PC-9 (cell line): ENCODE measurements around the gene AZU1. TPM values are rescaled to one million over a fixed set of nuclear protein-coding genes. Genes with fewer than 3 reads are reported as not detected.
A peak's percentile ranks its signal among the peaks of the same experiment; 100 is the strongest.

Source experiments
- Bru-seq: library from RNA; stranded (reverse); fragments of 400-500 nt; gene quantifications from one replicate; lab custom pipeline; 2021; lab: Mats Ljungman, UMichigan
- BruChase-seq, 2 experiments: library from RNA; stranded (reverse); fragments of 400-500 nt; gene quantifications; one replicate each; lab custom pipeline; 2021; lab: Mats Ljungman, UMichigan
- BruUV-seq: library from RNA; stranded (reverse); fragments of 400-500 nt; replicated peaks from 2 replicates; lab custom pipeline; 2021; lab: Mats Ljungman, UMichigan
- CTCF ChIA-PET: fragments of 300-600 bp; sonication (Branson Sonifier 250); formaldehyde crosslinking; loops from one replicate; lab custom pipeline; 2022; ENCODE audit warnings: antibody characterized with exemption; lab: Charles Lee
- POLR2A ChIA-PET: fragments of 300-600 bp; sonication (Branson Sonifier 250); formaldehyde crosslinking; loops from one replicate; lab custom pipeline; 2022; ENCODE audit warnings: antibody characterized with exemption; ENCODE audit not compliant: unreplicated experiment; lab: Charles Lee
- DNase-seq, 2 experiments: peaks; one replicate each; pipeline versions ENCODE4 v3.0.0 to v3.0.0-alpha.2; 2015 to 2022; ENCODE audit warnings: mixed read lengths in 1 of 2
- H2AFZ ChIP-seq: fragments of 200-600 bp; sonication (generic); 2 replicates; pipeline ENCODE4 v1.8.1; 2017; ENCODE audit warnings: antibody characterized with exemption
- H3F3A ChIP-seq: fragments of 200-600 bp; sonication (generic); 2 replicates; pipeline ENCODE4 v1.8.1; 2017; ENCODE audit warnings: antibody characterized with exemption, mild to moderate bottlenecking, low read depth; ENCODE audit not compliant: insufficient read depth
- H3K27ac ChIP-seq: fragments of 200-600 bp; sonication (generic); 2 replicates; pipeline ENCODE4 v1.6.1; 2016; ENCODE audit warnings: mixed run types
- H3K27me3 ChIP-seq: fragments of 200-600 bp; sonication (generic); 2 replicates; pipeline ENCODE4 v1.6.1; 2016; ENCODE audit warnings: low read depth, mixed run types; ENCODE audit not compliant: insufficient read depth
- H3K36me3 ChIP-seq: fragments of 200-600 bp; sonication (generic); 2 replicates; pipeline ENCODE4 v1.6.1; 2016; ENCODE audit warnings: low read depth, mixed run types
- H3K4me1 ChIP-seq: fragments of 200-600 bp; sonication (generic); replicated peaks from 2 replicates; pipeline ENCODE4 v1.6.1; 2016; ENCODE audit warnings: mixed run types; ENCODE audit not compliant: insufficient read depth
- H3K4me2 ChIP-seq: fragments of 200-600 bp; sonication (generic); 2 replicates; pipeline ENCODE4 v1.6.1; 2017; ENCODE audit warnings: mixed run types
- H3K4me3 ChIP-seq: fragments of 200-600 bp; sonication (generic); 2 replicates; pipeline ENCODE4 v1.6.1; 2016; ENCODE audit warnings: mixed run types
- H3K79me2 ChIP-seq: fragments of 200-600 bp; sonication (generic); 2 replicates; pipeline ENCODE4 v1.6.1; 2017; ENCODE audit warnings: low read depth, mixed run types
- H3K9me2 ChIP-seq: fragments of 200-600 bp; sonication (generic); 2 replicates; pipeline ENCODE4 v1.8.1; 2017; ENCODE audit warnings: mild to moderate bottlenecking; ENCODE audit not compliant: insufficient read depth
- H3K9me3 ChIP-seq: fragments of 200-600 bp; sonication (generic); 2 replicates; pipeline ENCODE4 v1.8.1; 2016; ENCODE audit warnings: low read depth; ENCODE audit not compliant: insufficient read depth
- H4K20me1 ChIP-seq: fragments of 200-600 bp; sonication (generic); 2 replicates; pipeline ENCODE4 v1.8.1; 2017; ENCODE audit not compliant: insufficient read depth
- CTCF ChIP-seq: fragments of 200-600 bp; sonication (generic); conservative IDR thresholded peaks from 2 replicates; pipeline ENCODE4 v1.6.1; 2017; ENCODE audit warnings: mixed run types, antibody characterized with exemption, mild to moderate bottlenecking, moderate library complexity
- EZH2 ChIP-seq: fragments of 200-600 bp; sonication (generic); IDR thresholded peaks from 2 replicates; pipeline ENCODE4 v1.8.0; 2017; ENCODE audit warnings: antibody characterized with exemption, low read depth
- intact Hi-C: fragments of 100-400 bp; cut with micrococcal nuclease; formaldehyde crosslinking; loops from one replicate; pipeline ENCODE4 v1.10.0; 2022; ENCODE audit not compliant: unreplicated experiment
- long read RNA-seq: library from polyadenylated mRNA; stranded (forward); transcript quantifications from one replicate; pipeline ENCODE4 v2.0.0, GENCODE V29; 2022
- total RNA-seq: library from RNA; stranded (reverse); gene quantifications from 2 replicates; pipeline ENCODE4 v1.2.3, GENCODE V29; 2021

AZU1 gene
- total RNA-seq (not detected in 2 replicates), Bru-seq, nascent RNA (percentile 9 among the genes with signal in this experiment), BruChase-seq, experiment 1, labeled RNA remaining after a 2-hour chase (not detected), BruChase-seq, experiment 2, labeled RNA remaining after a 6-hour chase (percentile 23 among the genes with signal in this experiment)
- long read RNA-seq = 0 reads

- H3K79me2 ChIP-seq = no peaks in the 10 kb centered on the region
- POLR2A ChIA-PET = no interaction called here
- H3K27ac ChIP-seq = no peak within 1 kb of the TSS
These were observed at the start of gene AZU1 for GRCh38 chr19:827710-828321. TSS of gene AZU1 (plus strand) at chr19:827837. CDS start at chr19:827847, 10 bp downstream.

GRCh38 chr19:778910-779653, 48.6 kb upstream of the AZU1 start:
- H3K9me2 ChIP-seq = no peaks in the 10 kb centered on the region
- peak; percentile 64 to 87 for DNase-seq
- no peaks in the 10 kb centered on the region for H3K36me3 ChIP-seq
- intact Hi-C loops = no loop called here
- ChIA-PET CTCF (no interaction called here), POLR2A (no interaction called here)
- no peaks in the 10 kb centered on the region for H3K9me3 ChIP-seq
- H3K27me3 ChIP-seq = no peaks in the 10 kb centered on the region
- H3K4me1 ChIP-seq = peaks cover 32% of the 10 kb centered on the region
- H3F3A ChIP-seq = peaks cover 33% of the 10 kb centered on the region
- H4K20me1 ChIP-seq = no peaks in the 10 kb centered on the region
- peak overlapping the region; percentile 62 for H3K27ac ChIP-seq
- BruUV-seq = no TSS peak
- TF ChIP-seq CTCF (no peak), EZH2 (no peak)
- H2AFZ ChIP-seq = no peak overlapping the region
- H3K4me2 ChIP-seq = peak overlapping the region; percentile 50
- H3K4me3 ChIP-seq = no peak overlapping the region
- H3K79me2 ChIP-seq = peaks cover 14% of the 10 kb centered on the region

More at GRCh38 chr19:827710-828321, at the start of gene AZU1:
- Histone ChIP-seq H3K36me3 (no peaks in the 10 kb centered on the region), H4K20me1 (no peaks in the 10 kb centered on the region), H3K4me2 (no peak within 1 kb of the TSS), H3K9me2 (no peaks in the 10 kb centered on the region), H3F3A (peaks cover 6% of the 10 kb centered on the region; the same call in 1 of the 2 replicates), H3K4me1 (peaks cover 6% of the 10 kb centered on the region), H2AFZ (no peak within 1 kb of the TSS), H3K9me3 (no peaks in the 10 kb centered on the region), H3K4me3 (no peak within 1 kb of the TSS), H3K27me3 (peaks cover 15% of the 10 kb centered on the region; the same call in 1 of the 2 replicates)
- TF ChIP-seq EZH2 (no peak), CTCF (no peak)
- no TSS peak for BruUV-seq
- CTCF ChIA-PET = no interaction called here
- intact Hi-C loops = no loop called here
- peak in 1 of 2 experiments; percentile 32 for DNase-seq

GRCh38 chr19:780935-781334, 46.7 kb upstream of the AZU1 start:
- ChIA-PET CTCF (no interaction called here), POLR2A (no interaction called here)
- Histone ChIP-seq H2AFZ (no peak overlapping the region), H3K9me2 (no peaks in the 10 kb centered on the region), H3K4me3 (no peak overlapping the region), H3K27me3 (no peaks in the 10 kb centered on the region), H3K27ac (no peak overlapping the region), H3F3A (peaks cover 33% of the 10 kb centered on the region), H3K9me3 (no peaks in the 10 kb centered on the region), H3K4me1 (peaks cover 37% of the 10 kb centered on the region), H3K79me2 (peaks cover 23% of the 10 kb centered on the region), H3K36me3 (no peaks in the 10 kb centered on the region), H3K4me2 (peak overlapping the region; percentile 91; the same call in 1 of the 2 replicates), H4K20me1 (no peaks in the 10 kb centered on the region)
- TF ChIP-seq EZH2 = no peak
- TF ChIP-seq CTCF = no peak
- no TSS peak for BruUV-seq
- no peak for DNase-seq
- intact Hi-C loops = no loop called here
